ENCODE measurements around the gene ADK.

ADK gene

DNA sequence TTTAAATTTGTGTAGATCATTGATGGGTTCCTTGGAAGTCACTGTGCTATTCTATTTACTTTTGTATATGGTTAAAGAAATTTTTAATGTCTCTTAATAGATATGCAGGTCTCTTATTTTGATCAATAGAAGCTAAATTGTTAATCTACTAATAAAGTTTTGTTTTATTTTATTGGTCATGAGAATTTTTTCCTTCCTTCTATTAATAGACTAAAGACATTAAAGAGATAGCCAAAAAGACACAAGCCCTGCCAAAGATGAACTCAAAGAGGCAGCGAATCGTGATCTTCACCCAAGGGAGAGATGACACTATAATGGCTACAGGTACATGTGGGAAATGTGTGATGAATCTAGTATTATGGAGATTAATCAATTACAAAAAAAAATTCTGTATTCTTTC is 449.1 kb downstream of the ADK start:
- no peak for DNase-seq (ENCODE audit: low read depth in 2 of 2)

- no peak for DNase-seq (ENCODE audit: low read depth in 2 of 2)
Measured at GRCh38 chr10:74602576-74602975, 451.6 kb downstream of the ADK start.

- DNase-seq (ENCODE audit: low read depth in 2 of 2), result no peak
Measured at GRCh38 chr10:74610299-74610698, 459.3 kb downstream of the ADK start.

DNA sequence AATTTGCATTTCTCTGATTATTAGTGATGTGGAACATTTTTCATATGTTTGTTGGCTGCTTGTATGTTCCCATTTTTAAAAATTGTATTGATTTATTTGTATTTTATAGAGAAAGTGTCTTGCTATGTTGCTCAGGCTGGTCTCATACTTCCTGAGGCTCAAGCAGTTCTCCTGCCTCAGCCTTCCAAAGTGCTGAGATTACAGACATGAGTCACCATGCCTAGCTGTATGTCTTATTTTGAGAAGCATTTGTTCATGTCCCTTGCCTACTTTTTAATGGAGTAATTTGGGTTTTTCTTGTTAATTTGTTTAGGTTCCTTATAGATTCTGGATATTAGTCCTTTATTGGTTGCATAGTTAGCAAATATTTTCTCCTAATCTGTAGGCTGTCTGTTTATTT is 461.2 kb downstream of the ADK start:
- DNase-seq (ENCODE audit: low read depth in 2 of 2), result no peak

DNA sequence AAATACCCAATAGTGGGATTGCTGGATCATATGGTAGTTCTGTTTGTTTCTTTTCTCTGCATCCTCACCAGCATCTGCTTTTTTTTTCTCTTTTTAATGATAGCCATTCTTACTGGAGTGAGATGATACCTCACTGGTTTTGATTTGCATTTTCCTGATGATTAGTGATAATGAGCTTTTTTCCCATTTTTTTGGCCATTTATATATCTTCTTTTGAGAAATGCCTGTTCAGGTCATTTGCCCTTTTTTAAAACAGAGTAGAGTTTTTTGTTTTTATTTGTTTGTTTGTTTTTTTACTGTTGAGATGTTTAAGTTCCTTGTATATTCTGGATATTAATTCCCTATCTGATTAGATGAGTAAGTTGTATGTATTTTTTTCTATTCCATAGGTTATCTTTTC is 469.6 kb downstream of the ADK start:
- DNase-seq (ENCODE audit: low read depth in 2 of 2), result no peak

GRCh38 chr10:74623786-74624185 is 472.8 kb downstream of the ADK start:
- no peak for DNase-seq (ENCODE audit: low read depth in 2 of 2)

DNA sequence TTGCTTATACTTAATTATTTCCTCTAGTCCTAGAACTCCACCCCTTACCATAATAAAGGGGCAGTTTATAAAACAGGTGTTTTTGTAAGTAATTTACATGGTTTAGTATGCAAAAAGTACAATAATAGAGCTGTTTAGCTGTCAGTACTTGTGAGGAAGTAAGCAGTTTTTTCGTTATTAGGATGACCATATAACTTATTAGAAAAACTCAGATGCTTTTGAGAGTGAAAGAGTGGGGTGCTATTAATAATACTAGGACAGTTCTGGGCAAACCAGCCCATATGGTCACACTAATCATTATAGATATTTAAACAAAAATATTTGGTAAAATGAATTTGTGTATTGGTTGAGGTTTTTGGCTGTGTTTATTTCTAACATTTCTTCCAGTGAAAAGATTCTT is 473.5 kb downstream of the ADK start:
- no peak for DNase-seq (ENCODE audit: low read depth in 2 of 2)

- DNase-seq (ENCODE audit: low read depth in 2 of 2), result no peak
Measured at GRCh38 chr10:74628136-74628535, 477.1 kb downstream of the ADK start.

- DNase-seq (ENCODE audit: low read depth in 2 of 2), result no peak
Measured at GRCh38 chr10:74634995-74635536, 484.0 kb downstream of the ADK start.

GRCh38 chr10:74635655-74636054 is 484.6 kb downstream of the ADK start:
- no peak for DNase-seq (ENCODE audit: low read depth in 2 of 2)

GRCh38 chr10:74637685-74638084 is 486.7 kb downstream of the ADK start:
- DNase-seq (ENCODE audit: low read depth in 2 of 2), result no peak

GRCh38 chr10:74640134-74640921 is 489.3 kb downstream of the ADK start:
- DNase-seq (ENCODE audit: low read depth in 2 of 2), result no peak

GRCh38 chr10:74641659-74642058 is 490.6 kb downstream of the ADK start:
- no peak for DNase-seq (ENCODE audit: low read depth in 2 of 2)

DNA sequence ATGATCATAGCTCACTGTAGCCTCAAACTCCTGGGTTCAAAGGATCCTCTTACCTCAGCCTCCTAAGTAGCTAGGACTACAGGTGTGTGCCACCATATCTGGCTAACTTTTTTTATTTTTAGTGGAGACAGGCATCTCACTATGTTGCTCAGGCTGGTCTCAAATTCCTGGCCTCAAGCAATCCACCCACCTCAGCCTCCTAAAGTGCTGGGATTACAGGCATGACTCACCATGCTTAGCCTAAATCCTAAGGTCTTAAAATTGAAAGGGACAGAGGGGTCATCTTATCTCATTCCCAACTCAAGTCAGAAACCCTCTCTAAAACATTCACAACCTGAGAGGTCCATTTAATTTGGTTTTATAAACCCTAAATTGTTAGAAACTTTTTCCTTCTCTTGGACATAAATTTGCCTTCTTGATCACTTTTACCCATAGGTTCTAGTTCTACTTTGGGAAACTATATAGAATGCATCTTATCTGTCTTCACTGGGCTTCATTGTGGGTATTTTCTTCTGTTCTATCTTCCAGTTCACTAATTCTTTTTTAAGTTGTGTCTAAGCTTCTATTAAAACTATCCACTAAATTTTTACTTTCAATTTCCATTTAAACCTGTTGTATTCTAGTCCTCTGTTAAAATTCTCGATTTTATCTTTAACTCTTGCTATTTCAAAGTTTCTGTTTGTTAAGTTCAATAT is 492.0 kb downstream of the ADK start:
- no peak for DNase-seq (ENCODE audit: low read depth in 2 of 2)

DNA sequence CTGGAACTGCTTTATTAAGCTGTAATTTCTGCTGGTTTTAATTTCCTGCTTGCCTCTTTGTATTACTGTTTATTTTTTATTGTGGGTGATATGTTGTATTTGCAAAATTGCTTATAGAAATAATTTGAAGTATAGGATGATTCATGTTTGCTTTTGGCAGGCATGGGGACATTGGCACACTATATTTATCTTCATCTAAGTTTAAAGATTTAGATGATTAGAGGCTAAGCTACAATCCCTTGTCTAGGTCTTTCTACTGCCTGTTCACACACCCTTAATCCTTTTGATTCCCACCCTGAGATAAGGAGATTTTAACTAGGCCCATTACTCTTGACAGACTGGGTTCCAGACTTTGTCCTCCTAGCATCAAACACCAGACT is 492.6 kb downstream of the ADK start:
- no peak for DNase-seq (ENCODE audit: low read depth in 2 of 2)

GRCh38 chr10:74644738-74645137 is 493.7 kb downstream of the ADK start:
- DNase-seq (ENCODE audit: low read depth in 2 of 2), result no peak

DNA sequence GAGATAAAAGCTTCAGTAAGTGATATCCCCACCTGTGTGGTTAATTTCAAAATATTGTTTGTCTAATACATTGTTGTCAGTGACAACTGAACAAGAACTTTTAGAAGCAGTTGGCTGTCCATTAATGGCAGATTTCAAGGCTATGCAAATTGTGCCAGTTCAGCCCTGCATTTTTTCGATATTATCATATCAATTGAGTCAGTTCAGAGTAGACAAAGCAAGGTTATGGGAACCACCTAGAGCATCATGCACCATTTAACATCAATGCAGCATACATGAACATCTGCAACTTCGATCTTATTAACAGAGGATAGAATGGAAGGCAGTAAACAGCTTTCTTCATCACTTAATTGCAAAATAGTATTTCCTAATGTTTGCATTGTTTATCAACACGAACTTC is 494.7 kb downstream of the ADK start:
- DNase-seq (ENCODE audit: low read depth in 2 of 2), result no peak

DNA sequence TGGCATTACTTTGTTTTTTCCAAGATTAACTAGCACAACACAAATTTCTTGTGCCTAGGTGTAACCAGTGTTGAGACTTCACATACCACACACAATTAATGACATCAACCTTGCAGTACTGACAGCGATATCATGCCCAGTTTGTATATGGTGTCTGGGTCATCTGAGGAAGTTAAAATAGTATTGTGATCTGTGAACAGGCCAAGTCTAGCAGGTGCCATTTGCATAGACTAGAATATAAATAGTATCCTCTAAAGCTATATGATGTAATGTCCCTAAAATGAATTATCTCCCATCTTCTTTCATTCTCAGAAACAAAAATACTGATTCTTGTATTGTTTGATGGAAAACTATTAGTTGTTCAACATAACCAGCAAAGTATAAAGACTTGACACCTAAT is 499.6 kb downstream of the ADK start:
- DNase-seq (ENCODE audit: low read depth in 2 of 2), result no peak

DNA sequence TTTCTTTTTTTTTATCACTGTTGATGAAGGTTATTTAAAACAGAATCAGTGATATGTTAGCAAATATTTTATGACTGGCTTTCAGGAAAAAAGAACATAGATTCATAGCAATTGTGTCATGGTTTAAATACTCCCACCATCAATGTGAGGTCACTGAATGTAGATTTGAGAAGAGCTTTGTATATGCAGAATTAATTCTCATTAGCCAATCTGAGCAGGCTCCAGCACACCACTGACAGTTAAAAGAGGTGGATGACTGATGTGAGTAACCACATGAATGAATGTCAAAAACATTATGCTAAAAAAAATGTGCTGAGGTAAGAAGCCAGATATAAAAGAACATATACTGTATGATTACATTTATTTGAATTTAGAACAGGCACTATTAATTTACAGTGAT is 500.5 kb downstream of the ADK start:
- no peak for DNase-seq (ENCODE audit: low read depth in 2 of 2)

DNA sequence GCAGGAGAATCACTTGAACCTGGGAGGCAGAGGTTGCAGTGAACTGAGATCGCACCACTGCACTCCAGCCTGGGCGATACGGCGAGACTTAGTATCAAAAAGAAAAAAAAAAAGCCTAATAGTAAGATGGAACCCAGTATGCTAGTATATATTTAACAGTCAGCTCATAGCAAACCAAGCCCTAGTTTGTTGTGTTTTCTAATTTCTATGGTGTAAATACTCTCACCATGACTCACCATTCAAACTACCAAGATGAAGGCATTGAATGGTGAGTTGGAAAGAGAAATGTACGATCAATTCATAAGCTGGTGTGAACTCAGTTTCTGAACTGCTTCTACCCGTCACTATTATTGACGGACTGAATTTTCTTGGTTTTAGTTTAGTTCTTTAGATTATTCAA is 501.6 kb downstream of the ADK start:
- DNase-seq (ENCODE audit: low read depth in 2 of 2), result no peak

DNA sequence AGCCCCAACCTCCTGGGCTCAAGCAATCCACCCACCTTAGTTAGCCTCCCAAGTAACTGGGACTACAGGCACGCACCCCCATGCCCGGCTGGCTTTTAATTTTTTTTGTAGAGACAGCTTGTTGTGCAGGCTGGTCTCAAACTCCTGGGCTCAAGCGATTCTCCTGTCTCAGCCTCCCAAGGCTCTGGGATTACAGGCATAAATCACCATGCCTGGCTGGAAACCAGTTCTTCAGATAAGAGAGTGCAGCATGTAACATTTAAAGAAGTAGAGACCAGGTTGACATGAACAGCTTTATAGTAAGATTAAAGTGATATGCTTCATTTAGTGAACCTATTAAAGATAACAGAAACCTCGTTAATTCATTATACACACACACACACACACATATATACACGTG is 507.5 kb downstream of the ADK start:
- DNase-seq (ENCODE audit: low read depth in 2 of 2), result no peak

DNA sequence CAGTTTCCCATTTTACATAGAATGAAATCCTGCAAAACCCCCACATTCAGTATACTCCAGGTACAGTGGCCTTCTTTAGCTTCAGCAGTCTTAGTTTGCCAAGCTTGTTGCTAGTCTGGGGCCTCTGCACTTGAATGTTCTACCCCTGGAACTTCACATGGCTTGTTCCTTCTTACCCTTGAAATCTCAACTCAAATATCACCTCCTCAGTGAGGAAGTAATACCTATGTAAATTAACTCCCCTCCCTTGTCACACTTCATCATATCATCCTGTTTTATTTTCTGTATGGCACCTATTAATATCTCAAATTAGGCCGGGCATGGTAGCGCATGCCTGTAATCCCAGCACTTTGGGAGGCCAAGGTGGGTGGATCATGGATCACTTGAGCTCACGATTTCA is 511.6 kb downstream of the ADK start:
- DNase-seq (ENCODE audit: low read depth in 2 of 2), result no peak

GRCh38 chr10:74669210-74669609 is 518.2 kb downstream of the ADK start:
- DNase-seq (ENCODE audit: low read depth in 2 of 2), result no peak

Measured in stimulated activated CD4-positive, alpha-beta T cell treated with anti-CD3 and anti-CD28 coated beads, Interleukin-4, amount 100 ng/mL, for 48 hours (primary cell).